GM19238 (cell line): Measurements from ENCODE around the gene DOCK9.

Source experiments
- DNase-seq: peaks from one replicate; pipeline ENCODE4 v3.0.0; 2011; ENCODE audit warnings: low spot score; ENCODE audit not compliant: insufficient read length

DOCK9 gene

GRCh38 chr13:98888222-98888889 is 89.5 kb downstream of the DOCK9 start:
- no peak for DNase-seq

GRCh38 chr13:98886587-98887230 is 91.2 kb downstream of the DOCK9 start:
- DNase-seq: no peak

- no peak for DNase-seq
Observed at GRCh38 chr13:98885600-98885999, 92.3 kb downstream of the DOCK9 start.

- DNase-seq: no peak
Observed at GRCh38 chr13:98883998-98884397, 93.9 kb downstream of the DOCK9 start.

GRCh38 chr13:98881390-98881789 is 96.5 kb downstream of the DOCK9 start:
- DNase-seq: no peak

- DNase-seq: no peak
Observed at GRCh38 chr13:98880677-98881076, 97.2 kb downstream of the DOCK9 start.

- no peak for DNase-seq
Observed at GRCh38 chr13:98879957-98880356, 97.9 kb downstream of the DOCK9 start.

GRCh38 chr13:98879127-98879520 is 98.7 kb downstream of the DOCK9 start:
- no peak for DNase-seq

GRCh38 chr13:98878486-98879126 is 99.3 kb downstream of the DOCK9 start:
- DNase-seq: no peak

- no peak for DNase-seq
Observed at GRCh38 chr13:98877936-98878335, 99.9 kb downstream of the DOCK9 start.

GRCh38 chr13:98877466-98877865 is 100.4 kb downstream of the DOCK9 start:
- DNase-seq: no peak

GRCh38 chr13:98875146-98875729 is 102.6 kb downstream of the DOCK9 start:
- DNase-seq: no peak

GRCh38 chr13:98874029-98874397 is 103.9 kb downstream of the DOCK9 start:
- no peak for DNase-seq

GRCh38 chr13:98873377-98874028 is 104.4 kb downstream of the DOCK9 start:
- DNase-seq: no peak

- no peak for DNase-seq
Observed at GRCh38 chr13:98871727-98872126, 106.1 kb downstream of the DOCK9 start.

- DNase-seq: no peak
Observed at GRCh38 chr13:98869408-98870090, 108.3 kb downstream of the DOCK9 start.

- no peak for DNase-seq
Observed at GRCh38 chr13:98868932-98869331, 108.9 kb downstream of the DOCK9 start.

- no peak for DNase-seq
Observed at GRCh38 chr13:98866882-98867281, 111.0 kb downstream of the DOCK9 start.

- no peak for DNase-seq
Observed at GRCh38 chr13:98860491-98860890, 117.4 kb downstream of the DOCK9 start.

- no peak for DNase-seq
Observed at GRCh38 chr13:98858191-98858590, 119.7 kb downstream of the DOCK9 start.

- DNase-seq: no peak
Observed at GRCh38 chr13:98856983-98857382, 120.9 kb downstream of the DOCK9 start.
